Fibroblast of pulmonary artery (primary cell): Measurements from ENCODE around the gene ARHGEF7.
A peak's percentile ranks its signal among the peaks of the same experiment; 100 is the strongest.

Source experiments
- DNase-seq: peaks from one replicate; pipeline ENCODE4 v3.0.0-alpha.2; 2010; ENCODE audit warnings: low read depth
- H3K4me3 ChIP-seq: replicated peaks from 2 replicates; pipeline ENCODE4 v1.5.1; 2011; ENCODE audit warnings: low read depth, mild to moderate bottlenecking, control low read depth, low read length, moderate library complexity
- CTCF ChIP-seq: IDR thresholded peaks from 2 replicates; pipeline ENCODE4 v1.5.1; 2011; ENCODE audit warnings: mild to moderate bottlenecking, control low read depth, low read length, inconsistent platforms; ENCODE audit errors: missing control alignments

ARHGEF7 gene

DNA sequence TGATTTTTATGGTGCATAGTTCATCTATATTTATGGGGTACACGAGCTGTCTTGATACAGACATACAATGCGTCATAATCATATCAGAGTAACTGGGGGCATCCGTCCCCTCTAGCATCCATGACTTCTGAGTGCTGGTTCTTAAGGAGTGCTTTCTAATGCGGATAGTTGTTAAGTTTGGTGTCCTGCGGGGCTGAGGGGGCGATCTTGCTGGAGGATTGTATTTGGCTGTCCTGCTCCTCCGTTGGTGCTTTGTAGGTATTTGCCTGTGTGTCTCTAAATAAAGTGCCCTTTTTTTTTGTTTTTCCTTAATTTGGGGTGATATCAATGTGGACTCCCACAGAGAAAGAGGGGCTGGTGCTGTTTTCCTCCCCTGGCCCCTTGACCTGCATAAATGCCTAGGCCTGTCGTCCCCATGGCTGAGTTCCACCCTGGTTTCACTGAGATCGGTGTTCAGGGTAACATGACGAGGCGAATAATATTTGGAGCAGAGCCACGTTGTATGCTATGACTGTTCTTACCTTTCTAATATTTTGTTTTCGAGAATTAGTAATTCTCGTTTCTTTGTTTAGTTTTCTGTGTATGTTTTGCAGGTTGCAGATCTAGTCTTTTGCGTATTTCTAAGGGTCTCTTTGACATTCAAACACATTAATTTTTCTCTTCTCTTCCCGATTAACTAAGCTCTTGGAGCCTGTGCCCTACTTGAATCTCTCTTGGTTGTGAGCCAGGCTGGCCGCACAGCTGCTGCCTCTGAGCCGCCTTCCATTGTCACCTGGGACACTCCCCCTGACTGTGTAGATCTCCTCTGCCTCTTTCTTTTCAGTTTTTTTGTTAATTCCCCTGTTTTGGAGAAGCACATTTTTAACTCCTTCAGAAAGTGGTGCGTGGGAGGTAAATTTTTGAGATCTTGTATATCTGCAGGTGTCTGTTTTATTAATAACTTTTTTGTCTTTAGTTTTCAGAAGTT is 100.3 kb downstream of the ARHGEF7 start:
- no peak for DNase-seq

DNA sequence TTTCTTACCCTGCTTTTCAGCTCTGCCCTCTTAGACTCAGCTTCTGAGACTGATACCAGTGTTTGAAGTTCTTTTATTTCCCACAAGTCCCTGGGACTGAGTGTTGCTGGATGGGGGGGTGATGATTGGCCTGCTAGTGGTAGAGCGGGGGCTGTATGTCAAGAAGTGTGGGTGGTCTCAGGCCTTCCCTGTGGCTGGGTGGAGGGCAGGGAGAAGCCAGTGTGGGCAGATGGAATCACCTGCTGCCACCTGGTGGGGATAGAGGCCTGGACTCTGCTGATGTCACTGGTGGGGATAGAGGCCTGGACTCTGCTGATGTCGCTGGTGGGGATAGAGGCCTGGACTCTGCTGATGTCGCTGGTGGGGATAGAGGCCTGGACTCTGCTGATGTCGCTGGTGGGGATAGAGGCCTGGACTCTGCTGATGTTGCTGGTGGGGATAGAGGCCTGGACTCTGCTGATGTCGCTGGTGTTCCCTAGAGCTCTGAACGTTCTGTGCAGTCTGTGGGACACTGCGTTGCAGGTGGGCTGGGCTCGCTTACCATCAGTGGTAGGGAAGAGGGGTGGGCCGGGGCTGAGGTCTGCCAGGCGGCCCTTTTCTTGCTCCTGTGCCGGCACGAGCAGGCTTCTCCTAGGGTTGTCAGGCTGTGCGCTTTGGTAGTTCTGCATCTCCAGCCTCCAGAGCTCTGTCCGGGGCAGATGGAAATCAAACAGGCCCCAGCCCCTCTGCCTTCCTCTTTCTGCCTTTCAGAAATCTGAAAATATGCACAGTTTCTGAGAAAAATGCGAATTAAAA is 101.3 kb downstream of the ARHGEF7 start:
- peak; percentile 45 for DNase-seq
- TF ChIP-seq CTCF: peak; percentile 44

More for the DNA sequence above, 100.3 kb downstream of the ARHGEF7 start:
- TF ChIP-seq CTCF: no peak
- H3K4me3 ChIP-seq: no peak overlapping the region

GRCh38 chr13:111217641-111218040 is 102.5 kb downstream of the ARHGEF7 start:
- no peak for DNase-seq
- no peak overlapping the region for H3K4me3 ChIP-seq
- TF ChIP-seq CTCF: no peak

More for the DNA sequence above, 101.3 kb downstream of the ARHGEF7 start:
- H3K4me3 ChIP-seq: no peak overlapping the region

DNA sequence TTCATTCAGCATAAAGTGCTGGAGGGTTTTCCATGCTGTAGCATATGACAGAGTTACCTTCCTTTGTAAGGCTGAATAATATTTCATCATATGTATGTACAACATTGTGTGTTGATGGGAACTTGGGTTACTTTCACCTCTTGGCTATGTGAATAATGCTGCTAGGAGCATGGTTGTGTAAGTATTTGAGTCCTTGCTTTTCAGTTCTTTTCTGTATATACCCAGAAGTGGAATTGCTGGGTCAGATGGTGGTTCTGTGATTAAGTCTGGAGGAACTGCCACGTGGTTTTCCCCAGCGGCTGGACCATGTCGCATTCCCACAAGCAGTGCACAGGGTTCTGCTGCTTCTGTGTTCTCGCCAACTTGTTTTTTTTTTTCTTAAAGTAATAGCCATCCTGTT is 104.2 kb downstream of the ARHGEF7 start:
- no peak for TF ChIP-seq CTCF
- peak; percentile 73 for DNase-seq
- H3K4me3 ChIP-seq: no peak overlapping the region

DNA sequence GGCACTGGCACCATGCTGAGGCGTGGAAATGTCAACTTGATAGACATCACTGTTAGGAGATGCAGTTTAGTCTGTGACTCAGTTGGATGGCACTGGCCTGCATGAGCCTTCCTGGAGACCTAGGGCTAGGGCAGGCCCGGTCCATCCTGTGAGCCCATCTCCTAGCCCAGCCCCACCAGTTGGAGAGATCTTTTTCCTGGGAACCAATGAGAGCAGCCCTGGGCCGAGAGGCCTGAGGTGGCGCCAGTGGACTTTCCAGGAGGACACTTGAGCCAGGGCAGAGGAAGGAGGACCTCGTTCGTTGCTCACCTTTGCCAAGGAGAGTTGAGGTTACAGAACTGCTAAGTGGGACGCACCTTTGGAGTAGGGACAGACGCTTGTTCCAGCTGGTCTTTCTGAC is 104.8 kb downstream of the ARHGEF7 start:
- H3K4me3 ChIP-seq: no peak overlapping the region
- no peak for TF ChIP-seq CTCF
- DNase-seq: no peak

DNA sequence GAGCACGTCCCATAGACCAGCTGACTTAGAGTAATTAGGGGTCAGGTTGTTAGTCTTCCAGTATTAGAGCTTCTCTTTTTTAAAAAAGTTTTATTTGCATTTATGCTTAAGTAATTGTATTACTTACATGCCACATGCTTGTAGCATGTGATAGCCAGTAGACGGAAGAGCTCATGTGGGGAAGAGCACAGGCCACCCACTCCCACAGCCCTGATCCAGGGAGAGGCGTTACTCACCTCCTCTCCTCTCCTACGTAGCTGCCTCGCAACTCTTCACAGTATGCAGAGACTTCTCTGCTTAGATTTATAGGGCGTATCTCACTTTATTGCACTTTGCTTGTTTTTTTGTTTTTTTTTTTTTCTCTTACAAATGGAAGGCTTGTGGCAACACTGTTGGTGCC is 110.1 kb downstream of the ARHGEF7 start:
- H3K4me3 ChIP-seq: no peak overlapping the region
- no peak for DNase-seq
- no peak for TF ChIP-seq CTCF
